Liver (tissue), 9 donors: ENCODE measurements around the gene ASPHD2. TPM values are rescaled to one million over a fixed set of nuclear protein-coding genes. Genes with fewer than 3 reads are reported as not detected.
"Not testable (repeated sequence)": the region's sequence is repeated elsewhere in the genome, so short reads cannot be mapped to it uniquely, and the experiment has no call there.

Source experiments
- DNase-seq: peaks from one replicate; pipeline ENCODE4 v3.0.0-alpha.2; 2017; ENCODE audit warnings: low spot score
- H3K27ac ChIP-seq, 2 donors: one replicate each; pipeline ENCODE4 v1.7.0; 2013; ENCODE audit warnings: inconsistent platforms in 2 of 2, low read length in 2 of 2, control low read depth in 1 of 2, low read depth in 1 of 2, mild to moderate bottlenecking in 1 of 2
- H3K27me3 ChIP-seq, 4 donors: one replicate each; pipeline versions ENCODE4 v1.6.1 to v1.7.0; 2013; ENCODE audit warnings: low read length in 3 of 4, inconsistent platforms in 1 of 4, mild to moderate bottlenecking in 1 of 4, moderate library complexity in 1 of 4; ENCODE audit not compliant: control insufficient read depth in 4 of 4, insufficient read depth in 4 of 4
- H3K36me3 ChIP-seq, 4 donors: one replicate each; pipeline versions ENCODE4 v1.6.1 to v1.7.0; 2013; ENCODE audit warnings: low read length in 3 of 4, mild to moderate bottlenecking in 3 of 4, low read depth in 1 of 4, moderate library complexity in 1 of 4; ENCODE audit not compliant: control insufficient read depth in 4 of 4, insufficient read depth in 3 of 4
- H3K4me1 ChIP-seq, 4 donors: one replicate each; pipeline versions ENCODE4 v1.6.1 to v1.7.0; 2013; ENCODE audit warnings: low read length in 3 of 4, mild to moderate bottlenecking in 3 of 4, moderate library complexity in 1 of 4; ENCODE audit not compliant: control insufficient read depth in 4 of 4, insufficient read depth in 4 of 4
- H3K4me3 ChIP-seq, 3 donors: one replicate each; pipeline versions ENCODE4 v1.6.1 to v1.7.0; 2013; ENCODE audit warnings: low read length in 3 of 3, control low read depth in 1 of 3, low read depth in 1 of 3, mild to moderate bottlenecking in 1 of 3
- H3K9ac ChIP-seq, 2 donors: one replicate each; pipeline ENCODE4 v1.7.0; 2013; ENCODE audit warnings: low read length in 2 of 2, mild to moderate bottlenecking in 2 of 2, moderate library complexity in 2 of 2, control low read depth in 1 of 2, low read depth in 1 of 2
- H3K9me3 ChIP-seq, 4 donors: one replicate each; pipeline versions ENCODE4 v1.6.1 to v1.7.0; 2013; ENCODE audit warnings: low read length in 3 of 4; ENCODE audit not compliant: control insufficient read depth in 4 of 4
- ATF3 ChIP-seq: IDR thresholded peaks from 2 replicates; pipeline ENCODE4 v1.6.1; 2016; ENCODE audit warnings: antibody characterized with exemption
- FOXA1 ChIP-seq: IDR thresholded peaks from 2 replicates; pipeline ENCODE4 v1.6.1; 2016; ENCODE audit warnings: antibody characterized with exemption
- GABPA ChIP-seq, 2 donors: IDR thresholded peaks in 1 of 2; conservative IDR thresholded peaks in 1 of 2; 2 replicates each; pipeline ENCODE4 v1.6.1; 2016; ENCODE audit warnings: antibody characterized with exemption in 2 of 2, mild to moderate bottlenecking in 1 of 2, moderate library complexity in 1 of 2
- HNF4G ChIP-seq: IDR thresholded peaks from 2 replicates; pipeline ENCODE4 v1.6.1; 2016; ENCODE audit warnings: antibody characterized with exemption
- JUND ChIP-seq, 2 donors: IDR thresholded peaks; 2 replicates each; pipeline ENCODE4 v1.6.1; 2016; ENCODE audit warnings: antibody characterized with exemption in 2 of 2
- NR2F2 ChIP-seq: IDR thresholded peaks from 2 replicates; pipeline ENCODE4 v1.6.1; 2016; ENCODE audit warnings: antibody characterized with exemption
- RAD21 ChIP-seq, 2 donors: IDR thresholded peaks; 2 replicates each; pipeline ENCODE4 v1.6.1; 2016; ENCODE audit warnings: antibody characterized with exemption in 2 of 2, mild to moderate bottlenecking in 2 of 2
- RXRA ChIP-seq, 2 donors: IDR thresholded peaks; 2 replicates each; pipeline ENCODE4 v1.6.1; 2017 to 2018; ENCODE audit warnings: antibody characterized with exemption in 2 of 2, mild to moderate bottlenecking in 1 of 2
- SP1 ChIP-seq: IDR thresholded peaks from 2 replicates; pipeline ENCODE4 v1.6.1; 2018; ENCODE audit warnings: antibody characterized with exemption, mild to moderate bottlenecking
- TAF1 ChIP-seq: conservative IDR thresholded peaks from 2 replicates; pipeline ENCODE4 v1.6.1; 2016; ENCODE audit warnings: antibody characterized with exemption, mild to moderate bottlenecking
- ZBTB33 ChIP-seq: IDR thresholded peaks from 2 replicates; pipeline ENCODE4 v1.6.1; 2016; ENCODE audit warnings: antibody characterized with exemption
- WGBS: extraction: QIAGEN DNeasy Blood & Tissue Kit; methylation state at CpG from one replicate; pipeline ENCODE4 v1.1.7; 2013; 5-methylcytosine and 5-hydroxymethylcytosine counted together
- polyA plus RNA-seq, 2 donors: library from polyadenylated mRNA; stranded (reverse) in 1 of 2; unstranded in 1 of 2; fragments of 200-250 nt in 1 of 2; fragments of >200 nt in 1 of 2; fragmentation: Nextera tagmentation in 1 of 2; extraction: Ambion mirVana in 1 of 2; gene quantifications; one replicate each; pipeline versions ENCODE4 v1.2.1 to v1.2.3, GENCODE V29; 2013 to 2015
- total RNA-seq, 2 donors: library from RNA; depleted of rRNA; stranded (reverse); fragments of >200 nt; gene quantifications; one replicate each; pipeline ENCODE4 v1.2.3, GENCODE V29; 2014
- donor health status: healthy.
- donor health status: healthy.
- donor health status: healthy.
- donor health status: healthy.
- donor health status: healthy.

ASPHD2 gene
- total and polyA plus RNA-seq, 4 donors, result 0.12 to 0.47 (median 0.18) TPM

GRCh38 chr22:26437694-26438392 lies 8.8 kb downstream of the ASPHD2 start:
- no peak overlapping the region for H3K9ac ChIP-seq
- WGBS, result 85% methylated on average over 14 of the region's 14 CpGs

GRCh38 chr22:26438776-26439175 lies 9.7 kb downstream of the ASPHD2 start:
- not testable (repeated sequence) for DNase-seq, H3K9ac ChIP-seq, H3K27ac ChIP-seq, H3K27me3 ChIP-seq, H3K36me3 ChIP-seq, H3K9me3 ChIP-seq, H3K4me1 ChIP-seq, H3K4me3 ChIP-seq
- WGBS, result 88% methylated on average over 3 of the region's 3 CpGs

More at GRCh38 chr22:26437694-26438392, 8.8 kb downstream of the ASPHD2 start:
- H3K36me3 ChIP-seq, result no peaks in the 10 kb centered on the region
- no peak for TF ChIP-seq ZBTB33
- TF ChIP-seq NR2F2, result no peak
- TF ChIP-seq FOXA1, result no peak
- TF ChIP-seq ATF3, result no peak
- no peak for TF ChIP-seq JUND (IDR thresholded peaks at IDR 0.05)
- TF ChIP-seq TAF1, result no peak
- TF ChIP-seq SP1, result no peak
- no peak for TF ChIP-seq GABPA (IDR thresholded peaks at IDR 0.05 in 1 of 2, conservative IDR thresholded peaks at IDR 0.05 in 1 of 2)
- TF ChIP-seq RAD21 (IDR thresholded peaks at IDR 0.05), result no peak
- no peaks in the 10 kb centered on the region for H3K9me3 ChIP-seq
- no peak overlapping the region for H3K27ac ChIP-seq
- H3K4me3 ChIP-seq, result no peak overlapping the region
- H3K4me1 ChIP-seq, result no peaks in the 10 kb centered on the region
- H3K27me3 ChIP-seq, result peaks cover 0 to 4% (median 0%) of the 10 kb centered on the region in 4 donors
- DNase-seq, result no peak

GRCh38 chr22:26439559-26439958 lies 10.5 kb downstream of the ASPHD2 start:
- Histone ChIP-seq H3K9me3 (no peaks in the 10 kb centered on the region), H3K27ac (no peak overlapping the region), H3K27me3 (no peaks in the 10 kb centered on the region), H3K4me3 (no peak overlapping the region), H3K4me1 (no peaks in the 10 kb centered on the region), H3K36me3 (no peaks in the 10 kb centered on the region), H3K9ac (no peak overlapping the region)
- TF ChIP-seq FOXA1 (no peak), HNF4G (no peak), TAF1 (no peak), RXRA (IDR thresholded peaks at IDR 0.05) (no peak), RAD21 (IDR thresholded peaks at IDR 0.05) (no peak)
- WGBS, result 75% methylated on average over 3 of the region's 3 CpGs
- no peak for DNase-seq
